CD1c-positive myeloid dendritic cell (primary cell): ENCODE data around the gene QPCTL.

Experiments
- DNase-seq: peaks from one replicate; pipeline ENCODE4 v3.0.0-alpha.2; 2016; ENCODE audit errors: extremely low spot score

QPCTL gene

DNA sequence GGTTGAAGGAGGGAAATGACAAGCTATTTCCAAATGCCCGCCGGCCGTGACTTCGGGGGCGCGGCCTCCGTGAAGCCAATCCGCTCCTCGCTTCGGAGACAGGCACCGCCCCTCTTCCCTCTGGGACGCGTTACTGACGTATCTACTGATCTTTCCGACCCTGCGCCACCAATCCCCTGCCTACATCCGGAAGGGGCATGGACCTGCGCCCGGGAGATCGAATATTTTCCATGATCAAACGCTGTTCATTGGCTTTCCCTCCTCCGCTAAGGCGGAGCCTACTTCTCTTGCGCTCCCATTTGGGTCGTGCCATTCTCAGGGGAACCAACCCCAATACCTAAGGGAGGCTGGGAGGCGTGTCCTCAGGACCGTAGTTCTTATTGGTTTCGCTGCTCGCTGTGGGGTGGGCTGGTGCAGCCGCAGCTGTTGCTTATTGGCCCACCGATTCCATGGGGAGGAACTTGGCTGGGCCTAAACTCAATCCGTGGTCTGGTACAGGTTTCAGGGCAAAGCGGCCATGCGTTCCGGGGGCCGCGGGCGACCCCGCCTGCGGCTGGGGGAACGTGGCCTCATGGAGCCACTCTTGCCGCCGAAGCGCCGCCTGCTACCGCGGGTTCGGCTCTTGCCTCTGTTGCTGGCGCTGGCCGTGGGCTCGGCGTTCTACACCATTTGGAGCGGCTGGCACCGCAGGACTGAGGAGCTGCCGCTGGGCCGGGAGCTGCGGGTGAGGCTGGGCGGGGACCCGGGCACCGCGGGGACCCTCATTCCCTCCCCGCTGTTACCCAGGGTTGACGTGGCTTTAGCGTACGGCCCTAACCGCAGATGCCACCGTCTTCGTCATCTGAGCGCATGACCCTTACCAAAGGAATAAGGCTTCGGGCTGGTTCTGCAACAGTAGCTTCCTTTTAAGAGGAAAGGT is at the start of gene QPCTL:
TSS of gene QPCTL (plus strand) at position 480 of the 919 bp plus-strand sequence. CDS start at position 518, 38 bp downstream.
- peak; percentile 99 for DNase-seq

DNA sequence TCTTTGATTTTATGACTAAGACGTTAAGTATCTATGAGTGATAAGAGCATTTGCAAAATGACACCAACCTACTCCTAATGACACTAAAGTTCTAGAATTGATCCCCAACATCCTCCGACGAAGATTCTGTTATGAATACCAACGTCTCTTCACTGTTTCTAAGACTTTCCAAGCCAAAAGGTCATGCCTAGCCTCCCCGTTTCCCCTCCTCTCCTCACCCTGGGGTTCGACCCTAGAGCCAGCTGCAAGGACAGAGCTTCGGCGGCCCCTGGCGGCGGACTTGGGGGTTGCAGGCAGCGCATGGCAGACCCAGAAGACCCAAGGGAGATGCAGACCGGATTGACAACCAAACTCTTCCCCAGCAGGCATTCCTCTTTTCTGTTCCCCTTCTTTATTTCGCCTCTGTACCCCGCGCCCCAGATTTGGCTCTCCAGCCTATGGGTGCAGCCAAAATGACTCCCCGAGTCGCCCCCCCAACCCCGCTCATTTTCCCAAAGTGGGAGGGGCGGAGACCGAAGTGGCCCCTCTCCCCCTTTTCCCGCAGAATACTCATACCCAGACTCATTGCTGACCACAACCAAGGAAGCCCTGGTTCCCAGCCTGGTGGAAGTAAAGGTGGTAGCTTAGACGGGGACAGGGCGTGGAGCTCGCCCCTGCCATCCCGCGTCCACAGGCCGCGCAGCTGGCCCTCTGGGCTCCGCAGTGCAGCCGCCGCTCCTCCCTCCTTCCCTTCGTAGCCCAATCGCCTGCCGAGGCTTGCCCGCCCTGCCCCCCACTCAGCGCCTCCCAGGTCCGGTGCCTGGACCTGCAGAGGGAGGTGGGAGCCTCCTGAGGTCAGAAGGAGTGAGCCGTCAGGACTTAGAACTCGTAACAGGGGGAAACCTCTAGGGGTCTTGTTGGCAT is 49.2 kb upstream of the QPCTL start:
- DNase-seq, result peak; percentile 90

DNA sequence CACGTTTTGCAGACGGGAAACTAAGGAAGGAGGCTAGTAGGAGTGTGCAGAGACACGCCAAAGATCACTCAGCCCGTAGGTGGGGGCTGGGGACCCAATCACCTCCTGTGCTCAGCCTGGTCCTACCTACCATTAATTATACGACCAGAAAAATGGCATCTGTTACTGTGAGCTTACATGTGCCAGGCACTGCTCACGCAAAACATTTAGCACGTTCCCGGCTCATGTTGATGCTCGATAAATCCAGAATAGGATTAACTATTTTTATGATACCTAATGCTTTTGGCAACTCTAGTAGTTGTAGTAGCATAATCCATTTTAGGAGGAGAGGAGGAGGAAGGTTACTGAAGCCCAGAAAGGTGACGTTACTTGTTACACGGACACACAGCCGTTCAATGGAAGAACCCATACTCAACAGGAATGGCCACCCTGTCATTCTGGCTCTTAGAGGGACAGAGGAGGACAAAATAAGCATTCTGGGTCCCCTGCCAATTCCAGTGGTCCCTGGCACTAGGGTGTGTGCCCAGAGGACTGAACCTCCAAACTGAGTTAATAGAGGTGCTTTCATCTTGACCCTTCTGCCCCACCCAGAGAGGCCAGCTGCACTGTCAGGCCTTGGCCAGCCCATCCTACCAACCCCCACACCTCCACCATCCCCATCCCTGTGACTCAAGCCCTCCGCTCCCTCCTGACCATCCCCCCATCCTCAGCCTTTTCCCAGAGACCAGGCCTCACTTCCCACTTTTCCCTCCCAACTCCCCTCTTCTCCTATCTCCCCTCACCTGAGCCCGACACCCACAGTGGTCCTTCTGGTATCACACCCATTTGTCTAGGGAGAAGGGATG is 48.3 kb upstream of the QPCTL start:
- DNase-seq, result no peak

DNA sequence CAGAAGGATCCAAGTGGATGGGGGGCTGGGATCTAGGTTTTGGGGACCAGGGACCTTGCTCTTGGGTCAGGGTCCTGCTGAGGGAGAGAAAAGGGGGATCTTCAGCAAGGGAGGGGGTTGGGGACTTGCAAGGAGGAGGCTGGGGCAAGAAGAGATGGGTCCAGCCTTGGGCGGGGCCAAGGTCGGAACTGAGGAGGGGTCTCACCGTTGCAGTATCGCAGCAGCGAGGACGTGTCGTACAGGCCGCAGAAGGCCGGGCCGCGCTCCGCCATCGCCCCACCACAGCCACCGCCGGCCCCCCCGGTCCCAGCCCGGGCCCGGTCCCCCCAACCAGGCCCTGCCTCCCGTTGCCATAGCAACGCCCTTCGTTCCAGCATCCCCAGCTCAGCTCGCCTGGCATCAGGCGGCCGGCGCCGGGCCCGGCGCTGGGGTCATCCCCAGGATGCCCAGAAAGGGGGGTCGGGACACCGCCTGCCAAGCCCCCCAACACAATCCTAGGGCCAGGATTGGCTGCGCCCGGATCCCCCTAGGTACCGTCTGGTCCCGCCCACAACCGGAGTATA is 47.3 kb upstream of the QPCTL start:
- no peak for DNase-seq

DNA sequence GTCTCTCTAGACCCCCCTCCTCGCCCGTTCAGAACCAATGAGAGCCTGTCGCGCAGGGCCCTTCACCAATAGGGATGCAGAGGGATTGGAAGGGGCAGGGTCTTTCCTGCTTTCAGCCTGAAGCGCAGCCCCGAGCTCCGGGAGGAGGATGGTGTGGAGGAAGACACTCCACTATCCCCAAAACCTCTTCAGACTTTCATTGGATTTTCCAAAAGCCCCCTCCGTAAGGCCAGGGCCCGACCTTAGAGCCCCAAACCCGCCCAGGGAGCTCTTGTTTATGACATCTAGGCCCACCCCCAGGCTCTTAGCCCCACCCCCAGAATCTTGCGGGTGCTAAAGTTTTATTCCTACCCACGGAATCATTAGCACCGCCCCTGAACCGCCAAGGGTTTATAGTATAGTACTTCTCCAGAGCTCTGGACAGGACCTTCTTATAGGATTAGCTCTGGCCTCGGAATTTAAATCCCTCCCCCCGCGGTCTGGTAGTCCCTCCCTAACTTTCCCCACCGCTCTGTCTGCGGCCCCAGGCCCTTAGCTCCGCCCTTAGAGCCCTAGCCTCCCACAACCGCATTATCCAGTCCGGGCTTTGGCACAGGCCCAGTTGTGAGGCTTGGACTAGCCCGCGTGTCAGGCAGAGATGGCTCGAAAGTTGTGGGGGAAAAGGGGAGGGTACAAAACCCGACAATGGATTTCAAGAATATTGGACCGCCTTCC is 46.7 kb upstream of the QPCTL start:
- peak; percentile 58 for DNase-seq

DNA sequence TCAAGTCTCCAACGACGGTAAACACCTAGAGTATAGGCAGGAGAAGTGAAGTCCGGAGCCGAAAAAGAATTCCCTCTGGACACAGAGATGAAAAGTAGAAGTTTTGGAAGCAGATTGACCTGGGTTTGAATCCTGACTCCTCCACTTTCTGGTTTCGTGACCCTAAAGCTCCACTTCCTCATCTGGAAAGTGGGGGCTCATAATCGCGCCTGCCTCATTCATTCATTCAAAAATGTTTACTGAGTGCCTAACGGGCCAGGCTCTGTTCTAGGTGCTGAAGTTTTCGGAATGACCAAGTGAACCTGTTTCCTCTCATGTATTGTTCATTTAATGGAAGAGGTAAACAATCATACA is 46.1 kb upstream of the QPCTL start:
- DNase-seq, result no peak

DNA sequence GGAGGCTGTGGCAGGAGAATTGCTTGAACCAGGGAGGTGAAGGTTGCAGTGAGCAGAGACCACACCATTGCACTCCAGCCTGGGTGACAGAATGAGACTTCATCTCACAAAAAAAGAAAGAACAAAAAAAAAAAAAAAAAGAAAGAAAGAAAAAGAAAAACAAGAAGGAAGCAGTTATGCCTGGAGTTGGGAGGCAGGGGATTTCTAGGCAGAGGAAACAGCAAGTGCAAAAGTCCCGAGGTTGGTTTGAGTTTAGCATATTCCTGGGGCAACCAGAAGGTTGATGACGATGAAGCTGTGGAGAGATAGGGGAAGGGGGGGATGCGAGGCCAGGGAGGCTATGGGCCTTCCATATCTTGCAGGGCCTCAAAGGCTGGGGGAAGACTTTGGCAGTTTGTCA is 41.7 kb upstream of the QPCTL start:
- DNase-seq, result no peak

DNA sequence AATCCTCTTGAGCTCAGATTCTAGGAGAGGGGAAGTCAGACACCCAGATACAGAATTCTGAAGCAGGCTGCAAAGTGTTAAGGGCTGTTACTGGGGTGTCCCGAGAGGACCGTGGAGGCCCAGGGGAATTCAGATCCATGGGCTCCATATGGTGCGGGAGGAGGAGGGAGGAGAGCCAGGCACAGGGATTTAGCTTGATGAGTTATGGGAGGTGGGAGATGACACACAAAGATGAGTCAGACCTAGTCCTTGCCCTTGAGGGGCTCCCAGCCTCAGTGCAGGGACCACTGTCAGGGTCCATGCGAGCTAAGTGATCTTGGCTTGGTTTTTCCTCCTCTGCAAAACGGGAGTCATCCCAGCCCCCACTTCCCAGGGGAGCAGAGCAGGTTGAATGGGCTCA is 38.8 kb upstream of the QPCTL start:
- DNase-seq, result no peak

DNA sequence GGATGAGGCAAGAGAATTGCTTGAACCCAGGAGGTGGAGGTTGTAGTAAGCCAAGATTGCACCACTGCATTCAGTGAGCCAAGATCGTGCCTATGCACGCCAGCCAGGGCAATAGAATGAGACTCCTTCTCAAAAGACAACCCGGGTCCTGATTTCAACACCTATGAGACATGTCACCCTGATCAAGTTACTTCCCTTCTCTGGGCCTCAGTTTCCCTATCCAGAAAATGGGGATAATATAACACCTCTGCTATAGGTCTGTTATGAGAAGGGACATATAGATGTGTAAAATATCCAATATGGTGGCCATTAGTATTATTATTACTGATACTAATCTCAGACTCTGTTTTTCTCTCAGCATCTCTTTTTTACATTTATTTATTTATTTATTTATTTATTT is 37.4 kb upstream of the QPCTL start:
- no peak for DNase-seq

DNA sequence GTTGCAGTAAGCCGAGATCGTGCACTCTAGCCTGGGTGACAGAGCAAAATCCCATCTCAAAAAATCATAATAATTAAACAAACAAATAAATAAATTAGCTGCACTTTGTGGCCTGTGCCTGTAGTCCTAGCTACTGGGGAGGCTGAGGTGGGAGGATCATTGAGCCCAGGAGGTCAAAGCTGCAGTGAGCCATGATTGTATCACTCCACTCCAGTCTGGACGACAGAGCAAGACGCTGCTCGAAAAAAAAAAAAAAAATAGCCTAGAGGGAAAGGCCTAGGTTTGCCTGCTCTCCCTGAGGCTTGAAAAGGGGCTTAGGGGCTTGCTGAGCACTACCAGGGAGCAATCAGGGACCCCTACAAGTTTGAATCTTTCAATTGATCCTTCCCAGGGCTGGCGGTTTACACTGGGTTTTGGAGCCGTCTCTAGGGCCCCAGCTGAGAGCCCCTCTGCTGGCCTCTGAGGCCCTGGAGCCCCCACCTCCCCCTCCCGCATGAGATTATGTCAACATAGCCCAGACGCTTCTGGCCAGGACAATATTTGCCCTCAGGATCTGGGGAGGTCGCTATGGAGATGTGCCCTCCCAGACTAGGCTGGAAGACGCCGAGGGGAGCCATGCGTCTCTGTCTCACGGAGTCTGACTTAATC is 34.8 kb upstream of the QPCTL start:
- no peak for DNase-seq

DNA sequence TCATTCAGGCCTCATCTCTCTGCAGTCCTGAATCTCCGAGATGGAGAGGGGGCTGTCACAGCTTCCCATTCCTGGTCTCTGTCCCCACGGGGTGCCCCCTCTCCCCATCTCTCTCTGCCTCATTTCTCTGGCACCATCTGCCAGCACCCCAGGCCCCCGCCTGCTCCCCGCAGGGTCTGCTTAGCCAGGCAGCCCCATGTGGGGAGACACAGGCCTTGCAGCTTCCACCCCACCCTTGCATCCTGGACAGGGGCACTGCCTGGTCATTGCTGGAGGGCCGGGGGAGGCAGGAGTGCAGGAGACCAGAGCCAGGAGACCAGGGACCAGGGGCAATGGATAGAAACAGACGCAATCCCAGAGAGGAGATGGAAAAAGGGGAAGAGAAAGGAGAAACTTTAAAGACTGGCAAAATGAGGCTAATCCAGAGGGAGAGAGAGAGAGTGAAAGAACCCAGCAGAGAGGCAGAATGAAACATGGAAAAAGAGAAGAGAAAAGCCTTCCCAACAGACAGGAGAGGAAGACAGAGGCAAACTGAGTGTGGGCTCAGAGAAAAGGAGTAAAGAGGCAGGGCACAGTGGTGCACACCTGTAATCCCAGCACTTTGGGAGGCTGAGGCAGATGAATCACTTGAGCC is 33.3 kb upstream of the QPCTL start:
- DNase-seq, result no peak

DNA sequence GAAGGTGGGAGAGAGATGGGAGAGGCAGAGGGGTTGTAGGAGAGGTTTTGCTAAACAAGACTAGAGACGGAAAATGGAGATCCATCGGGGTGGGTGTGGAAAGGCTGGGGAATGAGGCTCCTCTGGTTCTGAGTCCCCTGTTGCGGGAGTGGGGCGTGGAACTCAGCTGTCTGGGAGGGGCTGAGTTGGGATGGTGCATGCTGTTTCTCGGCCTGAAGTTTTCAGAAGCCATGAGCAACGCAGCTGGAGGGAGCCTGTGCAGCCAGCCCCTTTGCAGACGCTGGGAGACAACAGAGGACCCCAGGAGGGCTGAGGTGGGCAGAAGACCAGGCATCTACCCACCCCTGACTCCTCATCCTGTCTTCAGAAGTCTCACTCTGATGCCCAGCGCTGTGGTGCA is 31.8 kb upstream of the QPCTL start:
- no peak for DNase-seq

DNA sequence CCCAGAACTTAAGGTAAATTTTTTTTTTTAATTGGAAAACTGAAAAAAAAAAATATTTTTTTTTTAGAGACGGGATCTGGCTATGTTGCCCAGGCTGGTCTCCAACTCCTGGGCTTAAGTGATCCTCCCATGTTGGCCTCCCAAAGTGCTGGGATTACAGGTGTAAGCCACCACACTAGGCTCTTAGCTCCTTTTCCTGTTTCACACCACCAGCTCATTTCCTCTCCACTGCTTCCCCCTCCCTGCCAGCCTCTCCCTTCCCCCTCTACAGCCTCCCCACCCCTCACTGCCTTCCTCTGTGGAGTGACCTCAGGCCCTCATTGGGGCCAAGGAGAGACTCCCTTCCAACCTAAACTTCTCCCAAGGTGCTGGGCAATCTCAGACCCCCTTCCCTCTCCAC is 28.7 kb upstream of the QPCTL start:
- DNase-seq, result no peak

DNA sequence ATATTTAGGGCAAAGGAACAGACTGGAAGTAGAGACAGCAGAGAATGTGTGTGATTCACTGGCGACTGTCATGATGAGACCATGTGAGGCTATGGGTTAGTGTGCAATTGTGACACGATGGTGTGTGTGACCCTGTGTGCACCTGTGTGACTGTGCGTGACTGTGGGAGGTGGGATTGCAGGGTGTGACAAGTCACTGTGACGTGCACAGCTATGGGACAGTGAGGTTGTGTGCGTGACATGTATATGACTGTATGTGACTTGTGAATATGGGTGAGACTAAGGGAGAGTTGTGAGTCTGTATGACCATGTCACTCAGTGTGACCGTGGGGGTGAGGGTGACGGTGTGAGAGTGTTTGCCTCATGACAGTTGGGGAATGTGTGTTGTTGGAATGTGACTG is 27.9 kb upstream of the QPCTL start:
- DNase-seq, result no peak

DNA sequence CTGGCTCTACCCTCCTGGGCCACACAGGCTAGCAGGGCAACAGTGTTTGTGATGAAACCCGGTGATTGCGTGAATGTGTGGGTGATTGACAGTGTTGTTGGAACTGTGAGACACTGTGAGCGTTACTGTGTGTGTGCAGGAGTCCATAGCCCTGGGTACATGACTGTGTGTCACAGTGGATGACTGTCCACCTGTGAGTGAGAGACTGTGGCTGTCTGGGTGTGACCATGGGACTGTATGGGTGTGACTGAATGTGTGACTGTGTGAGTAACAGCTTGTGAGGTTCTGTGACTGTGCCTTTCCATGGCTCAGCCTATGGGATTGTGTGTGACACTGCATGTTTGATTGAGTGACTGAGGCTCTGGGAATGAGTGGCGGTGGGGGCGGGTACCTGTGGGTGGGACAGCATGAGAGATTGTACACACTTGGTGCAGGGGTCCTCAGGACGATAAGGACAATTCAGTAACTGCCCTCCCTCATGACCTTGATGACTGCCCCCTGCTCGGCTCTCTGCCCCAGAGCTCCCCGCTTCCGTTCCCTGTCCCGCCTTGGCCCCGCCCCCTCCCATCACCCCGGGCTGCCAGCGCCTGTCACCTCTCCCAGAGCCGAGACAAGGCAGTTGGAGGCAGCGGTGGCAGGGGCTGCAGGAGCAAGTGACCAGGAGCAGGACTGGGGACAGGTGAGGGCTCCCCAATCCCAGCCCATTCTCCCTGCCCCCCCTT is 24.7 kb upstream of the QPCTL start, which contains the start of gene GIPR:
TSS of gene GIPR (plus strand) at position 602 of the 722 bp plus-strand sequence. CDS start 1,300 bp downstream, outside the sequence.
- DNase-seq, result peak; percentile 71

DNA sequence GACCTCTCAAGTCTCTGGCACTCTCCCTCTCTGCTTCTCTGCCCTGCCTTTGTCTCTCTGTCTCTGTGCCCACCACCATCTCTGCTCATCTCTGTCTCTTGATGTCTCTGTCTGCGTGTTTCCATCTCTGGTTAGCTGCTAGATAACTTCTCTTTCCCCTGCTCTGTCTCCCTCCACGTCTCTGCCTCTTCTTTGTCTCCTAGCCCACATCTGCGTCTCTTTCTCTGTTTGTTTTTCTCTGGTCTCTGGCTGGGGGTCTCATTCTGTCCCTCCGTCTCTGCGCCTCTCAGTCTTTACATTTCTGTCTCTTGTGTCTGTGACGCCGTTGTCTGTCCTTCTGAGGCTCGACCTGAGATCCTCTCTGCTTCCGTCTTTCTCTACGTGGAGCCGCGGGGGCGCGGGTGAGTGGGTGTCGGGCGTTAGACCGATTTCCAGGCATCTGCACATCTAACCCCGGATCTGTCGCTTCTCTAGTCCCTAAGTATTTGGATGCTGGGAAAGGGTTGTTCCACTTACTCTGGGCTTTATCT is 24.1 kb upstream of the QPCTL start:
- DNase-seq, result peak; percentile 68

DNA sequence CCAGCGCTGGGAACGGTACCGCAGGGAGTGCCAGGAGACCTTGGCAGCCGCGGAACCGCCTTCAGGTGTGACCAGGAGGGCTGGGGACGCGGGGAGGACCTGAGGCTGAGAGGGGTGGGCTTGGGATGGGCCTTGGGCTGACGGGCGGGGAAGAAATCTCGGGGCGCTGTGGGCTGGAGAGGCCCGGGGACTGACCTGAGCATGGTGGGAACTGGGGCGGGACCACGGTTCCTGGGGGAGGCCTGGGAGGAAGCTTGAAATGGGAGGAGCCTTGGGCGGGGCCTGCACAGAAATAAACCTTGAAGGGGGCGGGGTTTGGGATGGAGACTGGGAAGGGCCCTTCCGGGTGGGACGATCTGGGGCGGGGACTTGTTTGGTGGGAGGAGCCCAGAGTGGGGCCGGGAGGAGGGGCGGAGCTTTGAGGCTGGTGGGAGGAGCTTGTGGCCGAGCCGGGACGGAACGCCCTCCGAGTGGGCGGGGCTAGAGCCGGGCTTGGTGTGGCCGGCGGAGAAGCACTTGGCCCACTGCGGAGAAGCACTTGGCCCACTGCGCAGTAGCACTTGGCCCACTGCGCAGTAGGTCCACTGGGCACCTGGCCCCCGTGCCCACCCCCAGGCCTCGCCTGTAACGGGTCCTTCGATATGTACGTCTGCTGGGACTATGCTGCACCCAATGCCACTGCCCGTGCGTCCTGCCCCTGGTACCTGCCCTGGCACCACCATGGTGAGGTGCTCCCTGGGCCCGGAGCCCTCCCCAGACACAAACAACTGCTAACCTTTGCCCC is 21.6 kb upstream of the QPCTL start:
- DNase-seq, result peak; percentile 86

DNA sequence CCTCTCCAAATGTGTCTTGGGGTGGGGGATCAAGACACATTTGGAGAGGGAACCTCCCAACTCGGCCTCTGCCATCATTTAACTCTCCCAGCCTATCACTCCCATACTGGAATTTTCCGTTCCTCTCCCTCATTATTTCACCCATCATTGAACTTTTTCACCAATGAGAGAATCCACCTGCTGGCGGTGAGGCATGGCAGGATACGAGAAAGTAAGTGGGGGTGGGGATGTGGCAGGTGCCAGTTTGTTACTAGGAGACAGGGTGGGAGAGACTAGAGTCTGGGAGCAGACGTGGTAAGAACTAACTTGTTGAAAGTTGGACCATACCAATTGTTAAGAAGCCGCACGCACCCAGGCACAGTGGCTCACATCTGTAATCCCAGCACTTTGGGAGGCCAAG is 17.5 kb upstream of the QPCTL start:
- DNase-seq, result no peak
